Measurements from ENCODE around the gene PPM1A. TPM values are rescaled to one million over a fixed set of nuclear protein-coding genes. Genes with fewer than 3 reads are reported as not detected.

PPM1A gene
- total RNA-seq, 1 experiment from 2014 or later, result 69.3 TPM

- POLR2A ChIA-PET (ENCODE audit: unreplicated experiment), result interaction anchor here (0.6 kb wide), 1 partner anchor 8 kb away, joined by 9 read pairs; no protein-coding TSS in a partner anchor
- no peaks in the 10 kb centered on the region for H3K9me2 ChIP-seq (replicated peaks; ENCODE audit: low read length)
- no peak overlapping the region for H3K27ac ChIP-seq (ENCODE audit: low read length)
- BruUV-seq (replicated peaks), result no TSS peak
- peak; percentile 94 for ATAC-seq
- no peaks in the 10 kb centered on the region for H3F3A ChIP-seq (ENCODE audit: low read length, unreplicated experiment)
- CTCF ChIA-PET, result interaction anchor here (0.5 to 1.3 kb wide), 15 partner anchors 15 to 296 kb away, joined by 3 to 10 read pairs (median 4); partner anchors contain the start of gene PPM1A
- H3K36me3 ChIP-seq (ENCODE audit: low read depth, low read length), result no peaks in the 10 kb centered on the region
- no peaks in the 10 kb centered on the region for H3K27me3 ChIP-seq (ENCODE audit: low read length)
- no peak overlapping the region for H3K4me2 ChIP-seq (ENCODE audit: low read length)
- intact Hi-C loops (cut with micrococcal nuclease), result loop anchor here (1.0 to 5.0 kb wide), 5 partner anchors 15 to 296 kb away; partner anchors contain the start of gene C14orf39
- peaks cover 87% of the 10 kb centered on the region for H3K79me2 ChIP-seq (ENCODE audit: low read length)
- H3K9me3 ChIP-seq (ENCODE audit: low read length), result no peaks in the 10 kb centered on the region
- peaks cover 5% of the 10 kb centered on the region; the same call in 1 of the 2 replicates for H3K4me1 ChIP-seq (ENCODE audit: insufficient read depth, low read length)
- H4K20me1 ChIP-seq (ENCODE audit: low read length), result peaks cover 22% of the 10 kb centered on the region; the same call in 1 of the 2 replicates
- no peak overlapping the region for H3K4me3 ChIP-seq (ENCODE audit: low read length)
- H2AFZ ChIP-seq (ENCODE audit: low read length), result no peak overlapping the region
- H3K9ac ChIP-seq (ENCODE audit: low read length), result no peak overlapping the region
- TF ChIP-seq EZH2 (IDR thresholded peaks at IDR 0.05; ENCODE audit: low read length, unreplicated experiment), result no peak
- TF ChIP-seq EZH2phosphoT487 (IDR thresholded peaks at IDR 0.05; ENCODE audit: borderline replicate concordance, low read length), result no peak
- TF ChIP-seq CTCF (conservative IDR thresholded peaks at IDR 0.05; ENCODE audit: low read depth, low read length), result peak; percentile 100
- peak; percentile 82 for DNase-seq
Observed at GRCh38 chr14:60266021-60266937, 17.3 kb downstream of the PPM1A start.

- Histone ChIP-seq H3K79me2 (ENCODE audit: low read length) (peaks cover 92% of the 10 kb centered on the region), H3K27ac (ENCODE audit: low read length) (no peak overlapping the region), H4K20me1 (ENCODE audit: low read length) (peaks cover 25% of the 10 kb centered on the region), H3K9ac (ENCODE audit: low read length) (no peak overlapping the region), H3K9me3 (ENCODE audit: low read length) (no peaks in the 10 kb centered on the region), H3K4me1 (ENCODE audit: insufficient read depth, low read length) (peaks cover 8% of the 10 kb centered on the region; the same call in 1 of the 2 replicates), H3F3A (ENCODE audit: low read length, unreplicated experiment) (no peaks in the 10 kb centered on the region), H3K9me2 (replicated peaks; ENCODE audit: low read length) (no peaks in the 10 kb centered on the region), H3K27me3 (ENCODE audit: low read length) (no peaks in the 10 kb centered on the region), H2AFZ (ENCODE audit: low read length) (no peak overlapping the region), H3K4me3 (ENCODE audit: low read length) (no peak overlapping the region), H3K4me2 (ENCODE audit: low read length) (no peak overlapping the region), H3K36me3 (ENCODE audit: low read depth, low read length) (no peaks in the 10 kb centered on the region)
- CTCF ChIA-PET, result interaction anchor here (0.6 kb wide), 1 partner anchor 343 kb away, joined by 3 read pairs; no protein-coding TSS in a partner anchor
- BruUV-seq (replicated peaks), result no TSS peak
- POLR2A ChIA-PET (ENCODE audit: unreplicated experiment), result no interaction called here
- DNase-seq (peak; percentile 30), ATAC-seq (peak; percentile 29; the same call in 1 of the 2 replicates)
- peak; percentile 53 for TF ChIP-seq CTCF (conservative IDR thresholded peaks at IDR 0.05; ENCODE audit: low read depth, low read length)
- TF ChIP-seq EZH2 (IDR thresholded peaks at IDR 0.05; ENCODE audit: low read length, unreplicated experiment), result no peak
- no peak for TF ChIP-seq EZH2phosphoT487 (IDR thresholded peaks at IDR 0.05; ENCODE audit: borderline replicate concordance, low read length)
- intact Hi-C loops (cut with micrococcal nuclease), result no loop called here
Observed at GRCh38 chr14:60272177-60272576, 23.2 kb downstream of the PPM1A start.

All from PC-3 (cell line).